Retinal pigment epithelial cell (primary cell): ENCODE data around the gene PIK3C2G.

Experiments used
- DNase-seq: peaks from one replicate; pipeline ENCODE4 v3.0.0-alpha.2; 2010; ENCODE audit warnings: low read depth
- H3K4me3 ChIP-seq: 2 replicates; pipeline ENCODE4 v1.5.1; 2011; ENCODE audit warnings: mild to moderate bottlenecking, low read length, control low read depth, moderate library complexity
- TF ChIP-seq, protein P1 (sequence below): conservative IDR thresholded peaks from 2 replicates; pipeline ENCODE4 v1.5.1; 2011; ENCODE audit warnings: low read depth, low read length, control low read depth, inconsistent platforms

Gene PIK3C2G

GRCh38 chr12:18332173-18332572 lies 70.9 kb downstream of the PIK3C2G start:
- TF ChIP-seq, protein P1, sequence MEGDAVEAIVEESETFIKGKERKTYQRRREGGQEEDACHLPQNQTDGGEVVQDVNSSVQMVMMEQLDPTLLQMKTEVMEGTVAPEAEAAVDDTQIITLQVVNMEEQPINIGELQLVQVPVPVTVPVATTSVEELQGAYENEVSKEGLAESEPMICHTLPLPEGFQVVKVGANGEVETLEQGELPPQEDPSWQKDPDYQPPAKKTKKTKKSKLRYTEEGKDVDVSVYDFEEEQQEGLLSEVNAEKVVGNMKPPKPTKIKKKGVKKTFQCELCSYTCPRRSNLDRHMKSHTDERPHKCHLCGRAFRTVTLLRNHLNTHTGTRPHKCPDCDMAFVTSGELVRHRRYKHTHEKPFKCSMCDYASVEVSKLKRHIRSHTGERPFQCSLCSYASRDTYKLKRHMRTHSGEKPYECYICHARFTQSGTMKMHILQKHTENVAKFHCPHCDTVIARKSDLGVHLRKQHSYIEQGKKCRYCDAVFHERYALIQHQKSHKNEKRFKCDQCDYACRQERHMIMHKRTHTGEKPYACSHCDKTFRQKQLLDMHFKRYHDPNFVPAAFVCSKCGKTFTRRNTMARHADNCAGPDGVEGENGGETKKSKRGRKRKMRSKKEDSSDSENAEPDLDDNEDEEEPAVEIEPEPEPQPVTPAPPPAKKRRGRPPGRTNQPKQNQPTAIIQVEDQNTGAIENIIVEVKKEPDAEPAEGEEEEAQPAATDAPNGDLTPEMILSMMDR: no peak
- no peak for DNase-seq
- no peak overlapping the region for H3K4me3 ChIP-seq

- TF ChIP-seq, protein P1: no peak
Measured at GRCh38 chr12:18339633-18340032, 78.3 kb downstream of the PIK3C2G start.

GRCh38 chr12:18340186-18340585 lies 78.9 kb downstream of the PIK3C2G start:
- TF ChIP-seq, protein P1: no peak
- H3K4me3 ChIP-seq: no peak overlapping the region
- no peak for DNase-seq

More at GRCh38 chr12:18339633-18340032, 78.3 kb downstream of the PIK3C2G start:
- no peak overlapping the region for H3K4me3 ChIP-seq
- DNase-seq: no peak

DNA sequence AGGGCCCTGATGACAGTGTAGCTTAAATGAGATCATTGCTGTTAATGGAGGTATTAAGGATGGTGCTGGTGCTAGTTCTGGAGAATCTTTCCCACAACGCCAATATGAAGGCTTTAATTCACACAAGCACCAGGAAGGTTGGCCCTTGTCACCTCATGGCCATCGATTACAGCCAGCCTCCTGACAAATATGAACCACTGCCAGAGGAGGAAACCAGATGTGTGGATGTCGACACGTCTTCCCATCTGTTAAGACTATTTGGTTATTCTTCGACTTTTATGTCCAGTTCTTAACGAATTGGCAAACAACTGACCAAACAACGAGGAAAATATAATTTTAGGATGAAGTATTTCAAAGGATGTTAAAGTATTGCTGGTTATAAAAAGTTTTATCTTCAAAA lies 79.5 kb downstream of the PIK3C2G start:
- TF ChIP-seq, protein P1: no peak
- no peak overlapping the region for H3K4me3 ChIP-seq
- no peak for DNase-seq

- H3K4me3 ChIP-seq: no peak overlapping the region
- no peak for DNase-seq
- TF ChIP-seq, protein P1: no peak
Measured at GRCh38 chr12:18343708-18344107, 82.4 kb downstream of the PIK3C2G start.

DNA sequence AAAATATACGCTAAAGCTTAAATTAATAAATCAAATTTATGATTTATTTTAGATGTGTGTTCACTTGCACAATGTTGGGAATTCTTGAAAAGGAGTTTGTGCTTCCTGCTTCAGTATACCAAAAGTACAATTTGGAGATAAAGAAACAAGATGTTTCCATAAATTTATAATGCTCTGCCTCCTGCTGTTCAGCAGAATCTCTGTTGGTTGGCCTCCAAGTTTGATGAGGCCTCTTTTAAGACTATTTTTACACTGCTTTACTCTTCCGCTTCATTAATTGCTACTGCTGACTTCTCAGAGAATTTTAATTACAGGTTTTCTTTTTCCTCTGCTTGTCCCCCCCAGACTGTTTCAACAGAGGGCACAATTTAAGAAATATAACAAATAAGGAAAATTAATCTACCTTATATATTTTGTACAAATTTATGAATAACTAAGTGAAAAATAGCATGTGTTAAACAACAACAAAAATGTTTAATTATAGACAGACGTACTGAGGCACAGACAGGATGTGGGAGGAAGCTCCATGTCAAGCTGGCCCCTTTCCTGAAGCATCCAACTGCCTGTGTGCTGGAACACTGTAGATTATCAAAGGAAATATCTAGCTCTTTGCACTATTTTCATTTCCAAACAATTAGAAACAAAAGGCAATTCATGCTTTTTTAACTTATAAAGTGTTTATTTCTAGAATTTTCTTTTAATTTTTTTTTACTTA lies 83.9 kb downstream of the PIK3C2G start:
- TF ChIP-seq, protein P1: no peak
- peak; percentile 5 for DNase-seq
- no peak overlapping the region for H3K4me3 ChIP-seq

DNA sequence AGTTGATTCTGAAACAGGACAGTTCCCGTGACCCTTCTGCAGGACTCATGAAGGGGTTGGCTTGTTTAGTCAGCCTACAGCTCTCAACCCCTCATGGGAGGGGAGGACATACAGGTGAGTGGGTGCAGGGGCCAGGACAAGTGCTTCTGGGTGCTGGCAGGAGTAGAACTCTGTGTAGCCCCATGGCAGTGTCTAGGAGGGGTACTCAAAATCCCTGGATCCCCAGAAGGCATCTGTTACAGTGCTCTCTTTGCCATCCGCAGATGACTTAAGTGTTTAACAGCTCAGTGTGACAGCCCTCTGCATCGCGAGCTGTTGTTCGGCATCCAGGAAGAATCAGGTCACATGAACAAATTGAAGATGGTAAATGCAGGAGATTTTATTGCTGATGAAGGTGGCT lies 91.0 kb downstream of the PIK3C2G start:
- no peak for DNase-seq
- TF ChIP-seq, protein P1: no peak
- no peak overlapping the region for H3K4me3 ChIP-seq
